ENCODE results near the gene TTC13.

DNA sequence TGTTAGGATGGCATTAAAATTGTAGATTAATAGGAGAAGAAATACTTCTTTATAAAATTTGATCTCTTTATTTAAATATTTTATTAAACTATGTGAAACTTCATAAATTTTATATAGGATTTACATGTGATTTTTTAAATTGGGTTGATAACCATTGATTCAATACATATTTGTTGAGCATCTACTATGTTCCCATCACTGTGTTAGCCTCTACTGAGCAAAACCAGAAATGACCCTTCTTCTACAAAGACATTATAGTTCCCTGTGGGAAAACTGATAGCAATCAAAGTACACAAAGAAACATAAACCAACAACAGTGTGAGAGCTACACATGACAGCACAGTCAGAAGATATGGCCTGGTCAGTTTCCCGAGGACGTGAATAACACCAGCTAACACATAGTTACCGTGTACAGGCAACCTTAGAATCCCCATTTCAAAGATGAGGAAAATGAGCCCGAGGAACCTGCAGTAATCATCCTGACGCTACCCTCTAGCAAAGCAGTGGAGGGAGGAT, 12.2 kb downstream of the TTC13 start:
- TF ChIP-seq, protein P1, sequence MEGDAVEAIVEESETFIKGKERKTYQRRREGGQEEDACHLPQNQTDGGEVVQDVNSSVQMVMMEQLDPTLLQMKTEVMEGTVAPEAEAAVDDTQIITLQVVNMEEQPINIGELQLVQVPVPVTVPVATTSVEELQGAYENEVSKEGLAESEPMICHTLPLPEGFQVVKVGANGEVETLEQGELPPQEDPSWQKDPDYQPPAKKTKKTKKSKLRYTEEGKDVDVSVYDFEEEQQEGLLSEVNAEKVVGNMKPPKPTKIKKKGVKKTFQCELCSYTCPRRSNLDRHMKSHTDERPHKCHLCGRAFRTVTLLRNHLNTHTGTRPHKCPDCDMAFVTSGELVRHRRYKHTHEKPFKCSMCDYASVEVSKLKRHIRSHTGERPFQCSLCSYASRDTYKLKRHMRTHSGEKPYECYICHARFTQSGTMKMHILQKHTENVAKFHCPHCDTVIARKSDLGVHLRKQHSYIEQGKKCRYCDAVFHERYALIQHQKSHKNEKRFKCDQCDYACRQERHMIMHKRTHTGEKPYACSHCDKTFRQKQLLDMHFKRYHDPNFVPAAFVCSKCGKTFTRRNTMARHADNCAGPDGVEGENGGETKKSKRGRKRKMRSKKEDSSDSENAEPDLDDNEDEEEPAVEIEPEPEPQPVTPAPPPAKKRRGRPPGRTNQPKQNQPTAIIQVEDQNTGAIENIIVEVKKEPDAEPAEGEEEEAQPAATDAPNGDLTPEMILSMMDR (IDR thresholded peaks at IDR 0.05), result no peak
- TF ChIP-seq POLR2A (IDR thresholded peaks at IDR 0.05), result no peak

All from Peyer's patch (tissue), 4 donors.